Measurements from ENCODE around the gene TMPRSS3.

TMPRSS3 gene

GRCh38 chr21:42407476-42407875 is 11.6 kb upstream of the TMPRSS3 start:
- DNase-seq (ENCODE audit: low spot score): no peak

- no peak for DNase-seq (ENCODE audit: low spot score)
Observed at GRCh38 chr21:42406866-42407265, 11.0 kb upstream of the TMPRSS3 start.

GRCh38 chr21:42406201-42406621 is 10.4 kb upstream of the TMPRSS3 start:
- DNase-seq (ENCODE audit: low spot score): no peak

DNA sequence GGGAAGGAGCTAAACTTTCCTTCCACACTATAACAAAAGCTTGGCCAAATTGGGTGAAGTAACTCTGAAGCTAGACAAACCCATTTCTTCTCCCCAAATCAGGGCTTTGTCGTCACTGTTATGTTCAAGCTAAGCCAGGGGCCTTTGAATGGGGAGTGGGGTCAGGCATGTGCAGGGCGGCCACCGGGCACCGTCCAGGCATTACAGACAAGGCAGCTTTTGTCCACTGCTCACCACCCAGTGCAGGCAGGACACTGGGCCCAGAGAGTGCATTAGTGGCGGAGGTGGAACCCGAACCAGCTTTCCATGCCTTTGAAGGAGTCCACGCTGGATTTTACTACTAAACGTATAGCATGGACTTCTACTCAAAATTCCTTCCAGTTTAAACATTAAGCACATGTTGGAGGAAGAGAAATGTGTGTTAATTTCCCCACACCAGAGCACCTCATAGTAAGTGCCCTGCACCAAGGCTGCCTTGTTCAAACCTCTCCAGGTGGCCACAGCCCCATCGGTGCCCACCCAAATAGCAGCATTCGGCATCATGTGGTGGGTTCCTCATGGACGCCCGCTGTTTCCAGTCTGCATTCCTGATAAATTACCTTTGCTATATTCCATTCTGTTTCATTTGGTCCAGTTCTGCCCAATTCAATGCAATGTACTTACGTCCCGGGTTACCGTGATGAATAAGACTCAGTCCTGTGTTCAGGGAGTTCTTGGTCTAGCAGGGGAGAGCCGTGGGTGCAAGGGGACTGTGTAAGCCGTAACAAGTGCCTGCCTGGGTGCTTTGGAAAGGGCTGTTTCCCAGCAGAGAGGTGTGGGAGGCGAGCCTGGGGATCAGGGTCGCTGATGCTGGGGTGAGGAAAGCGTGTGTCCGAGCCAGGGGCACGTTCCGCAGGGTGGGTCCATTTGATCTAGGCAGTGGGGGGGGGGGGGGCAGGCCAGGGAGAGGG is 9.5 kb upstream of the TMPRSS3 start:
- no peak for DNase-seq (ENCODE audit: low spot score)

DNA sequence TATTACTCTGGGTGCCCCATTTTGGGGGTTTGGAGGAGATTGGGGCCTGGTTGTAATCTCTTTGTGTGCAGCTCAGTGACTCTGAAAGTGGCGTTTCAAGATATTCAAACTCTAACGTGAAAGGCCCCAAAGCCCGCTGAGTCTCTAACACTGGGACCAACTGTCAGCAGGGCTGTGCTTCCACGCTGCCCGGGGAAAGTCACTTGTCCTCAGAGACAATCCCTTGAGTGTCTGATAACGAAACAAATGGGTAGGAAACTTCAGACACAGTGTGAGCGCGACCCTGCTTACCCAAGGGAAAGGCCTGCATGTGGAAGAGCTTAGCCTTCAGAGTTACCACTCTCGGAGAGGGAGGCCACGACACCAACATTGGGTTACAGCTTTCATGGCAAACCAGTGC is 8.7 kb upstream of the TMPRSS3 start:
- no peak for DNase-seq (ENCODE audit: low spot score)

GRCh38 chr21:42403611-42404231 is 7.9 kb upstream of the TMPRSS3 start, which contains the start of gene UBASH3A:
Gene UBASH3A, plus strand, starts transcription at chr21:42403902. Its CDS starts 44 bp downstream, at chr21:42403946.
- DNase-seq (ENCODE audit: low spot score): no peak

DNA sequence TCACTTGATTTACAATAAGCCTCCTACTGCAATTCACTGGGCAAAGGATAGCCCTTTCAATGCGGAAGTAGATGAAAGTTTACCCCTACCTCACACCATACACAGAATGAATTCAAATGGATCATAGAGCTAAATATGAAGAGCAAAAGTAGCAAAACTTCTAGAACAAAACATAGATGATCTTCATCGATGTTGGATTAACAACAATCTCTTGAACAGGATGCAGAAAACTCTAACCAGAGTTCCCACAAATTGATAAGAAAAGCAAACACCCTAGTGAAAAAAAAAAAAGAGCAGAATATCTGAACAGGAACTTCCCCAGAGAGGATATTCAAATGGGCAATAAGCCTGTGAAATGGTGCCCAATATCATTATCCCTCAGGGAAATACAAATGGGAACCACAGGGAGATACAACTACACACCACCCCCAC is 6.0 kb upstream of the TMPRSS3 start:
- DNase-seq (ENCODE audit: low spot score): no peak

DNA sequence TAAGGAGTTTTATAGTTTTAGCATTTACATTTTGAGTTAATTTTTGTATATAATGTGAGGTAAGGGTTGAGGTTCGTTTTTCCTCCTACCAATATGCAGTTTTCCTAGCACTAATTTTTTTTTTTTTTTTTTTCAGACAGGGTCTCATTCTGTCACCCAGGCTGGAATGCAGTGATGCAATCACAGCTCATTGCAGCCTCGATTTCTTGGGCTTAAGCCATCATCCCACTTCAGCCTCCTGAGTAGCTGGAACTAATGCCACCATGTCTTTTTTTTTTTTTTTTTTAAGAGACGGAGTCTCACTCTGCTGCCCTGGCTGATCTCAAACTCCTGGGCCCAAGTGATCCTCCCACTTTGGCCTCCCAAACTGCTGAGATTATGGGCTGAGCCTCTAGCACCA is 5.3 kb upstream of the TMPRSS3 start:
- no peak for DNase-seq (ENCODE audit: low spot score)

- no peak for DNase-seq (ENCODE audit: low spot score)
Observed at GRCh38 chr21:42400525-42400924, 4.7 kb upstream of the TMPRSS3 start.

DNA sequence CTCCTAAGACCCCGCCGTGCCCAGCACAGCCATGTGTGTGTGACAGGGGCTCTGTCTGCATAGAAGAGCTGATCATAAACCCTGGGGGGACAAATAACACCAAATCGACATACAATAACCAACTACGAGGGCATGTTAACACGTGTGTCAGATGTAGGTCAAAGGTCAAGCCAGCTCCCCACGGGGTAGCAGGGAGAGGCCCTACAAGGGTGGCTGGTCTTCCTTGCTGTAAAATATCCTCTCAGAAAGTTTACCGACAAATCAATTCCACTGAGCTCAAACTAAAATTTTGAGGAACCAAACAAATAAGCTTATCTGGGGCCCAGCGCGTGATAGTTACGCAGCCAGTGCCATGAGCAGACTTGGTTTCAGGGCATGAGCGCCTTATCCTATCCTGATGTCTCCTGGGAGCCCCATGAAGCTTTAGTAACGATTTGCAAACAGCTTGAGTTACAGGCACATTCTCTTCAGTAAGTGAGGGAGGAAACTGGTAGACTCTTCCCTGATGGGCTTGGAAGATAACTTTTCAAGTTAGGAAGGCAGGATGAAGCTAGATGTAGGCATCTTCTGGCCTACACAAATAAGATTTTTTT is 2.7 kb upstream of the TMPRSS3 start:
- no peak for DNase-seq (ENCODE audit: low spot score)

DNA sequence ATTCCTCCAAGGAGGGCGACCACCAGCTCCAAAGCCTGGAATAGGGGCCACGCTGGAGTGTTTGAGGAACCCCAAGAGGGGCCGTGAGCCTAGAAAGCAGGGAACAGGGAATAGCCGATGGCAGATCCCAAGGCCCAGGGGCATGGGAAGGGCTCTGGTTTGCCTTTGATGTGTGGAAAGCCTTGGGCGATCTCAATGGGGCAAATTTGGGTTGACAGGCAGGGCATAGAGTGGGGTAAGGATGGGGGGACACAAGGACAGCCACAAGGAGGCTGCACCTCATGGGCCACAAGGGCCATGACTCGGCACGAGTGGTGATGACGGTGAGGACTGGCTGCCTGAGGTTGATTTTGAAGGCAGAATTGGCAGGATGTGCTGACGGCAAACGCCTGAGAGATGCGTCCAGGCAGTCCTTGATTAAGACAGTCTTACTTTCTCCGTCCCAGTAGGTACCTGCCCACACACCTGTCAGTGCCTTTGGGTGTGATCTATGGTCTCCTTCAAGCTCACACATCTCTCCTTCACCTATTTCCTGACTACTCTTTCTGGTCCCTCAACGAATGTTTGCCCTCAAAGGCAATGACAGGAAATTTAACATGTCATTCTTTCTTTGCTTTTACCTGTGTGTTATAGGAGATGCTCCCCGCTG is 2.0 kb upstream of the TMPRSS3 start:
- no peak for DNase-seq (ENCODE audit: low spot score)

GRCh38 chr21:42396799-42397745 is 1.2 kb upstream of the TMPRSS3 start:
- no peak for DNase-seq (ENCODE audit: low spot score)

GRCh38 chr21:42395302-42395701 is 550 bp downstream of the TMPRSS3 start:
- DNase-seq (ENCODE audit: low spot score): no peak

GRCh38 chr21:42393443-42393950 is 2.4 kb downstream of the TMPRSS3 start:
- DNase-seq (ENCODE audit: low spot score): no peak

GRCh38 chr21:42392731-42393442 is 3.0 kb downstream of the TMPRSS3 start:
- DNase-seq (ENCODE audit: low spot score): no peak

GRCh38 chr21:42391297-42391696 is 4.6 kb downstream of the TMPRSS3 start:
- DNase-seq (ENCODE audit: low spot score): no peak

GRCh38 chr21:42390696-42391095 is 5.2 kb downstream of the TMPRSS3 start:
- DNase-seq (ENCODE audit: low spot score): no peak

GRCh38 chr21:42390193-42390592 is 5.7 kb downstream of the TMPRSS3 start:
- DNase-seq (ENCODE audit: low spot score): no peak

GRCh38 chr21:42389449-42389835 is 6.4 kb downstream of the TMPRSS3 start:
- no peak for DNase-seq (ENCODE audit: low spot score)

GRCh38 chr21:42388740-42389448 is 7.0 kb downstream of the TMPRSS3 start:
- no peak for DNase-seq (ENCODE audit: low spot score)
